Stimulated activated CD8-positive, alpha-beta memory T cell treated with anti-CD3 and anti-CD28 coated beads, Interleukin-4, amount 100 ng/mL, for 4 hours (primary cell): Measurements from ENCODE around the gene CDH4.

Experiments
- DNase-seq, 2 donors: peaks; one replicate each; pipeline ENCODE4 v3.0.0-alpha.2; 2020; ENCODE audit warnings: low read depth in 2 of 2, low spot score in 1 of 2

The CDH4 gene

DNA sequence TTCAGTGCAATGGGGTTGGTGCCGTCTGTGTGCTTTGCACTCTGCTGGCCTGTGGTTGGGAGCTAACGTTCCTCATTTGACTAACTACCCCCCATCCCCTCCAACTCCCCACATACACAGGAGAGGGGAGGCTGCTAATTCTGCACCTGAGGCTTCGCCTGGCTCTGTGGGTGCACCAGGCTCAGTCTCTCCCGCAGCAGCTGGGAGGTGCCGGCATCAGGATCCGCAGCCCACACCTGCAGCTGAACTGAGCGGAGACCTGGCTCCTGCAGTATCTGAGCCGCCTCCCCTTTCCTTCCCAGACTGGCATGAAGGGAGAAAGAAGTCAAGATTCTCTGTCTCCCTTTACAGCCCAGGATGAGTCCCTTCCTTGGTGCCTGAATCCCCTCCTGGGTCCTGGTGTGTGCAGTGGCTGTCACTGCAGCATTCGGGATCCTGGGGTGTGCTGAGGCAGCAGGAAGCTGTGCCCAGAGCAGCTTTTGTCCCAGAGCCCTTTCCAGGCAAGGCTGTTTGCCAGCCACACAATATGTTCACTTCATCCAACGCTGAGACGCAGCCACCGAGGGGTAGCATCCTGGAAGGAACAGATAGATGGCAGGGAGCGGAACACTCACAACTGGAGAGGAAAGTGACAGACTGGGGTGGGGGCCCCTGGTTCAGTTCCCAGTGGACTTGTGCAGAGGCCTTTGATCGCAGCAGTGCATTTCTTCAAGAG is 70.2 kb downstream of the CDH4 start:
- no peak for DNase-seq

DNA sequence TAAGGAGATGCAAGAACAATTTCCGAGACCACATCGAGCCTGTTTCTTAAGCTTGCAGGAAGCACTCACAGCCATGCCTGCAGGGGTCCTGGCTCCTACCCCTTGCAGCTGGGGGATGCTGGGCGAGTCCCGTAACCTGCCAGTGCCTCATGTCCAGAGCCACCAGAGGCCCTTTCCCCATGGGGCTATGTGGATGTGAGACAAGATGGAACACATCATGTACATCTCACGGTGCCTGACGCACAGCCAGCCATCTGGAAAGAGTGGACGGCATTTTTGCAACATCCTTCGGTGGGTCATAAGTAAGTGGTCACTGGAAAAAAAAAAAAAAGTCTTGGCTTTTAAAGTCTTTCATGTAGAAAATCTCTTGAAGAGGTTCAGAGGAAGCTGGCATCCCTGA is 72.8 kb downstream of the CDH4 start:
- DNase-seq: no peak

- DNase-seq: no peak
These were observed 73.7 kb downstream of the CDH4 start for GRCh38 chr20:61325718-61326117.

- DNase-seq: no peak
These were observed 77.0 kb downstream of the CDH4 start for GRCh38 chr20:61328911-61329558.

DNA sequence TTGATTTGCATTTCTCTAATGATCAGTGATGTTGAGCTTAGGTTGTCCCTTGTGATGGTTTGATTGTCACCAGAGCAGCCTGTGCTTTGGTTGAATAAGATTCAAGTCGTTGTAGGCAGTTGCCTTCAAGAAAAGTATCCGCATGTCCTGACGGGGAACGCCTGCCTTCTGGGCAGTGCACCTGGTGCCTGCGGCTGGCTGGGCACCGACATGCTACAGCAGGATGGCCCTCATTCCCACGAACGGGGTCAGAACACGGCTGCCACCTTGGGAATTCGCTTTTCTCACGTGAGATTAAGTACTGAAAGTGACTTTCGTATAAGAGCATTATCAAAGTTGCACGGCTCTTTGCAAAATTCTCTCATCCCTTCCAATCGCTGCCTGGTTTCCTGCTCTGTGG is 78.4 kb downstream of the CDH4 start:
- DNase-seq: no peak

- no peak for DNase-seq
These were observed 79.5 kb downstream of the CDH4 start for GRCh38 chr20:61331543-61331942.

DNA sequence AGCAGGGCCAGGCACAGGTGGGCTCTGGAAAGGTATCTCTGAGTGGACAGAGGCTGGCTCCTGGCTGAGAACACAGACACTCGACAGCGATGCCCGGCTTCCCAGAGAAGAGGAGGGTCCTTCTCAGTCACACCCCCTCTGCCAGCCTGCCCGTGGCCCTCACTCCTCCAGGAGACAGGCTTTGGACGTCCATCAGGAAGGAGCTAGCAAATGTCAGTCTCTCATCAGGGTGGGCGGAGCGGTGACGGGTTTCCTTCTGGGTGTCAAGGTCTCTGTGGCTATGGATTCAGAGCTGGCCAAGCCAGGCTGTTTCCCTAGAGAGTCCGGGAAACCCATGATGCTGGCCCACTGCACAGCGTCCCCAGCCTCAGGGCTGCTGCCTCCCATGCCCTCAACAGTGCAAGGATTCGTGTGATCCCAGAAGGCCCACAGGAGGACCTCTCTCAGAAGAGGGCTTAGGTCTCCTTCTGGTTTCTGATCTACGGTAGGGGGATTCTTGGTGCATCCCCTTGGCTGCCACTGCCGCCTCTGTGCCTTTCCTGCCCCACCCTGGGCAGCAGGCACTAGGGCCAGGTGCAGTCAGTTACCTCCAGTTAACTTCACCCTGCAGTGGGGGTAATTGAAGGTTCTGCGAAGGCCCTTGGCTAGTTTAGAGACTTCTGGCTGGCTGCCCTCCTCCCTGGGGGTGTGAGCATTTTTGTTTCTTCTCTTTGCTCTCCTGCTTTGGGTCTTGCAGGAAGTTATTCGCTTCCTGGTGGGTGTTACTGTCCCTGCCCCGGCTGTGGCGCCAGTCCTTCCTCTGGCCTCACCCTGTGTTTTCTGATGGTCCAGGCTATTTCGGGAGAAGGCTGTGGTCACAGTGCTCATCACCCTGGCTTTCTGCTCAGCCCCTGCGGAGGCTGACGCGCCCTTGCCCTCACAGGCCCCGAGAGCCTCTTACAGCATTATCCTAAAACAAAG is 80.2 kb downstream of the CDH4 start:
- DNase-seq: no peak

DNA sequence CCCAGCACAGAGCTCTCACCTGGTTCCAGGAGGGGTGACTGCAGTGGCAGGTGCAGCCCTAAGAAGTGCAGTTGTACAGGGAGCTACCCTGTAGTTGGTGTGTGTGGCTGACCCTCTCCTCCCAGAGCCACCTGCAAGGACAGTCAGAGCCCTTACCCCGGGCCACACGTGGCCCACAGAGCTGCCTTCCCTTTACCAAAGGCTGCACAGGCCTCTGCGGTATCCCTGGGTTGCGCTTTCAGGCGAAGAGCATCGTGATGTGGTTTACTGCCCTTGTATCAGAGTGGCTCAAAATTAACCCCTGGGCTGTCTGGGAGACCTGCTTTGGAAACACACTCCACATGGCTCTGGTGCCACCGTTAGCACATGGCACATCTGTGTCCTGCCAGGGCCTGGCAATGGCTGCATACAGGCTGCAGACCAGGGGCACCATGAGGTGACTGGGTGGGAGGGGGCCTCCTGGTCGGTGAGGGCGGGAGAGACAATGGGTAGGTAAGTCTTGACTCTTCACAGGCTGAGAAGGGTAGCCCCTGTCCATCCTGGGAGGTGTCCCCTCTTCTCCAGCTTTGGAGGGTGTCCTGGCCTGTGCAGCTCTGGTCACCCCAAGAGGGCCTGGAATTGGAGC is 81.5 kb downstream of the CDH4 start:
- no peak for DNase-seq

DNA sequence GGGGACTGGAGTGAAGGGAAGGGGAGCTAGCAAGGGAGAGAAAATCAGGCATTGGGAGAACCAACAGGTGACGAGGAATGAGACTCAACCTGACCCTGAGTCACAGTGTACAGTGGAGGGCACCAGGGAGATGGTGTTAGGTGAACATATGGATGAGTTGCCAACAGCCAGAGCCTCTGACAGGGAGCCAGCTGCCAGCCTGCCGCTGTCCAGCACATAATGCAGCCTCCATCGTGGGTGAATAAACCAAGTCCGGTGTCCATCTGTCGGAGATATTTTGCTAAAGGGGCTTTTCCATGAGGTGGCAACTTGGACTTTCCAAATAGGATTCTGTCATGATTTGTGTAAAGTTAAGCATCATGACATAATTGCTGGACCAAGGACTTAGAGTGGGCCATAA is 88.1 kb downstream of the CDH4 start:
- no peak for DNase-seq

DNA sequence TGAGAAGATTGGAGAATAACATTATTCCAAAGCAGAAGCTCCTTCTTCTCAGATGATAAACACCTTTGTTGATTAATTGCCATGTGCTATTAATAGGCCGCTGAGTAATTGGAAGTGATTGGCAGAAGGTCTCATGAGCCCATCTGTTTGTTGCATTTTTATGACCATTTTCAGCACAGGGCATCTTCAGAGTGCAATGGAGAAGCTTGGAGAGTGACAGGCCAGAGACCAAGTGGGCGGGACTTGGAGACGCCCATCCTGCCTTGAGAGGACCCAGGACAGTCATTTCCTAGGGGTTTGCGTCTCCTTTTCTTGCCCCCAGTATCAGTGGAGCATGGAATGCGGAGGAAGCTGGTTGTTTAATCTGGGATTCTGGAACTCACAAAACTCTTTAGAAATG is 89.5 kb downstream of the CDH4 start:
- DNase-seq: no peak

DNA sequence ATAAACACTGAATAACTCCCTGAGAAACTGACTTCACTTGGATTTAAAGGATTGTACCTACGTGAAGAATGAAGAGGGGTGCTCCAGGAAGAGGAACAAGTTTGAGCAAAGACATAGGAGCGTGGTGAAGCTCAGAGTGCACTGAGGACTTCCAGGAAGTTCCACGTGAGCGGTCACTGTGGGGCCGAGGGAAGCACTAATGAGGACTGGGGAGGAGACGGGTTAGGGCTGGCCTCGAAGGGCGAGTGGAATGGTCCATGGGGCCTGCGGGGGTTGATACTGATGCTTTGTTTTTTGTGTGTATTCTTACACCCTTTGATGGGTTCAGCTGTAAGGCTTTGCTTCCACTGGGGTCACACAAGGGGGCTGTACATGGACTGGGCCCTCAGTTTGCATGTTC is 91.9 kb downstream of the CDH4 start:
- no peak for DNase-seq

- DNase-seq: no peak
These were observed 93.6 kb downstream of the CDH4 start for GRCh38 chr20:61345656-61346055.

DNA sequence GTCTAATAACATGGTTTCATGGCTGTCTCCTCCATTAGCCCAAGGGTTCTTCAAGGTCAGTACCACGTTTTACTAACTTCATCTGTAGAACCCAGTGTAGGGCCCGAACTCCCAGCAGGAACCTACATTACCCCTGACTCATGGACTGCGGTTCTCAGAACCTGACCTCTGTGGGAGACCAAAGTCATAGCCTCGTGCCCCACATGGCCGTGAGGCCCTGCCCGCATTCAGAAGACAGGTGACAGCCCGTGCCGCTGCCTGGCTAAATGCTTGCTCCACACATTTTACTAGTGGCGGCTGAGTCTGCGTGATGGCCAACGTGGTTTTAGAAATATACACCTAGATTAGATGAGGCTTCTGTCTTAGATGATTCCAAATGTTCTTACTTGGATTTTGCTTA is 94.9 kb downstream of the CDH4 start:
- DNase-seq: no peak

- DNase-seq: no peak
These were observed 95.4 kb downstream of the CDH4 start for GRCh38 chr20:61347443-61347842.

- DNase-seq: no peak
These were observed 97.5 kb downstream of the CDH4 start for GRCh38 chr20:61349447-61350165.

- DNase-seq: no peak
These were observed 98.6 kb downstream of the CDH4 start for GRCh38 chr20:61350500-61351250.

- DNase-seq: no peak
These were observed 100.5 kb downstream of the CDH4 start for GRCh38 chr20:61352346-61353260.

GRCh38 chr20:61353261-61354000 is 101.4 kb downstream of the CDH4 start:
- no peak for DNase-seq
